ENCODE results near the gene ATF6B. TPM values are rescaled to one million over a fixed set of nuclear protein-coding genes. Genes with fewer than 3 reads are reported as not detected.

ATF6B gene
- total and polyA plus RNA-seq, 2 experiments from 2014 or later = 33.3 to 54.1 TPM

DNA sequence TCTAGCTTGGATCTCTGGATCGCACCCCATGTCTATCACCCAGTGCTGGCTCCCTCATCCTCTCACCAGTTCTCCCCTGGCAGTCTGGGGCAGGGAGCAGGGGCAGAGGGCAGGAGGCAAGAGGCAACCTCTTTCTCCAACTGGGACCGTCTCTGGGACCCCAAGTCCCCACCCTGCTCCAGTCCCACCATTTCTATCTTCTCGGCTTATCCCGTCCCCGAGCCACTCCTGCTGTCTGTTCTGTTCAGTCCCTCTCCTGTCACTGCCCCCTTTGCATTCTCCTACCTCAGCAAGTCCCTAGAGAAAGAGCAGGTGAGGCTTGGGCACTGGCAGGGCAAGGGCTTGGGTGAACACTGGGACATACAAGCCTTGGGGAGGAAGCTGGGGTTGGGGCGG lies 18.3 kb downstream of the ATF6B start:
- no peak overlapping the region for H3K4me3 ChIP-seq
- H3K9ac ChIP-seq = no peak overlapping the region
- DNase-seq = no peak
- H3K4me1 ChIP-seq (ENCODE audit: insufficient read depth) = peaks cover 56% of the 10 kb centered on the region
- no peaks in the 10 kb centered on the region for H3K27me3 ChIP-seq (replicated peaks; ENCODE audit: insufficient read depth)
- H4K20me1 ChIP-seq (ENCODE audit: insufficient read depth) = no peaks in the 10 kb centered on the region
- WGBS, 2 experiments (ENCODE audit: low coverage in 1 of 2, low lambda C conversion rate in 2 of 2, missing lambda C conversion rate in 2 of 2) = 21 to 27% methylated on average over 5 to 6 of the region's 6 CpGs
- no peaks in the 10 kb centered on the region for H3K9me3 ChIP-seq (ENCODE audit: low read depth)
- H3F3A ChIP-seq (ENCODE audit: insufficient read depth) = peaks cover 20% of the 10 kb centered on the region
- in situ Hi-C loops (cut with MboI) = no loop called here
- H2AFZ ChIP-seq = no peak overlapping the region
- no peaks in the 10 kb centered on the region for H3K9me2 ChIP-seq (ENCODE audit: insufficient read depth)
- no peaks in the 10 kb centered on the region for H3K79me2 ChIP-seq (ENCODE audit: insufficient read depth)
- H3K36me3 ChIP-seq (ENCODE audit: low read depth) = no peaks in the 10 kb centered on the region; the same call in 1 of the 2 replicates
- H3K27ac ChIP-seq = no peak overlapping the region
- TF ChIP-seq EZH2 (IDR thresholded peaks at IDR 0.05; ENCODE audit: insufficient read depth, poor library complexity, severe bottlenecking) (no peak), EZH2phosphoT487 (IDR thresholded peaks at IDR 0.05; ENCODE audit: insufficient read depth, low read depth) (no peak)
- peak overlapping the region; percentile 1 for H3K4me2 ChIP-seq (ENCODE audit: unreplicated experiment)

DNA sequence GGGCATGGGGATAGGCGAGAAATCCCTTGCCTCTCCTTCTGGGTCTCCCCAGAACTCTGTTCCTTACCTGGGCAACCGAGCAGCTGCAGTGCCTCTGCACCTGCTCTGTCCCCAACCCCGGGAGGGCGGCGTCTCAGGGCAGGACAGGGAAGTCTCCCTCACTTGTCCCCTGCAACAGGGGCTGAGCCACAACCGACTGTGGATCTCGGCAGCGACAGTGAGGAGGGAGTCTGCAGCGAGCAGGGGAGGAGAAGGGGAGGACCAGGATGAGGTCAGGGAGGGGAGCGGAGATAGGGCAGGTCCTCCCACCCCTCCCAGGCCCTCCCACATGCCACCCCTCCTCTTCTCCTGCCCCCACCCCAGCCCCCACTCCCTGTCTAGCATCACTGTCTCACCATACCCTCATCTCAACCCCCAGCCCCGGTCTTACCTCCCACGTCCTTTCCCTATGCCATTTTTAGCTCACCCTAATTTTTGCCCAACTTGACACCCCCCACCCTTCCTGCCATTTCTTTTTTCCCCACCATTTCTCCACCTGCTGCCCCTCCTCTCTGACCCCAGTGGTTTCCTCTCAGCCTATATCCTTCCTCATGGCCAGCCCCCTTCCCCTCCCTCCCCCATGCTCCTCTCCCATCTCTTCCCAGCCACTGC lies 18.8 kb downstream of the ATF6B start, which contains the start of gene TNXB:
Gene TNXB (minus strand): TSS at position 225 of the 651 bp plus-strand sequence. CDS start 11,140 bp downstream, outside the sequence.
- no peaks in the 10 kb centered on the region; the same call in 1 of the 2 replicates for H3K36me3 ChIP-seq (ENCODE audit: low read depth)
- WGBS, 2 experiments (ENCODE audit: low coverage in 1 of 2, low lambda C conversion rate in 2 of 2, missing lambda C conversion rate in 2 of 2) = 6 to 8% methylated on average over 8 to 12 of the region's 12 CpGs
- H3K4me2 ChIP-seq (ENCODE audit: unreplicated experiment) = peak within 1 kb of the TSS; percentile 81
- H4K20me1 ChIP-seq (ENCODE audit: insufficient read depth) = no peaks in the 10 kb centered on the region
- H3F3A ChIP-seq (ENCODE audit: insufficient read depth) = peaks cover 16% of the 10 kb centered on the region
- in situ Hi-C loops (cut with MboI) = no loop called here
- TF ChIP-seq EZH2 (IDR thresholded peaks at IDR 0.05; ENCODE audit: insufficient read depth, poor library complexity, severe bottlenecking) = no peak
- no peak for TF ChIP-seq EZH2phosphoT487 (IDR thresholded peaks at IDR 0.05; ENCODE audit: insufficient read depth, low read depth)
- peak within 1 kb of the TSS; percentile 64 for H3K4me3 ChIP-seq
- H3K9me3 ChIP-seq (ENCODE audit: low read depth) = no peaks in the 10 kb centered on the region
- H3K27me3 ChIP-seq (replicated peaks; ENCODE audit: insufficient read depth) = no peaks in the 10 kb centered on the region
- H3K4me1 ChIP-seq (ENCODE audit: insufficient read depth) = peaks cover 51% of the 10 kb centered on the region
- no peaks in the 10 kb centered on the region for H3K79me2 ChIP-seq (ENCODE audit: insufficient read depth)
- no peak for DNase-seq
- H3K27ac ChIP-seq = peak within 1 kb of the TSS; percentile 40
- H3K9me2 ChIP-seq (ENCODE audit: insufficient read depth) = no peaks in the 10 kb centered on the region
- H2AFZ ChIP-seq = no peak within 1 kb of the TSS
- H3K9ac ChIP-seq = peak within 1 kb of the TSS; percentile 71

DNA sequence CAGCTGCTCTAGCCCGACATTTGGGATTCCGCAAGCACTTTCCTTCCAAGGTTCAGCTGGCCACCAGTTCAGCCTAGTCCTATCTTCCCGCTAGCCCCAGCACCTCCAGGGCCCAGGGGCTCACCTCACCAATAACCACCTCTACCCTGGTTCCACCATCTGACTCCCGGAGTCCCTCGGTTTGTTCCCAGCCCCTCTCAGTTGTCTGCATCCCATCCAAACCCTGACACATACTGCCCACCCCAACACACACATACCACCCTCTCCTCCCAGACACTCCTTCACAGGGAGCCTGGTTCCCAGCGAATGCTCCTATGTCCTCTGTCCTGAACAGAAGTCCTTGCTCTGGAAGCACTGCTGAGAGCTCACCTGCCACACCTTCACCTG lies 19.3 kb downstream of the ATF6B start:
- 1 to 9% methylated on average over 6 of the region's 6 CpGs for WGBS, 2 experiments (ENCODE audit: low coverage in 1 of 2, low lambda C conversion rate in 2 of 2, missing lambda C conversion rate in 2 of 2)
- Histone ChIP-seq H3K27me3 (replicated peaks; ENCODE audit: insufficient read depth) (no peaks in the 10 kb centered on the region), H3K36me3 (ENCODE audit: low read depth) (no peaks in the 10 kb centered on the region; the same call in 1 of the 2 replicates), H3K9ac (peak overlapping the region; percentile 71), H3K79me2 (ENCODE audit: insufficient read depth) (no peaks in the 10 kb centered on the region), H3K9me3 (ENCODE audit: low read depth) (no peaks in the 10 kb centered on the region), H3K9me2 (ENCODE audit: insufficient read depth) (no peaks in the 10 kb centered on the region), H2AFZ (no peak overlapping the region), H3K4me2 (ENCODE audit: unreplicated experiment) (peak overlapping the region; percentile 81), H3K27ac (peak overlapping the region; percentile 30), H3K4me3 (peak overlapping the region; percentile 64), H3F3A (ENCODE audit: insufficient read depth) (peaks cover 13% of the 10 kb centered on the region), H4K20me1 (ENCODE audit: insufficient read depth) (no peaks in the 10 kb centered on the region), H3K4me1 (ENCODE audit: insufficient read depth) (peaks cover 48% of the 10 kb centered on the region)
- in situ Hi-C loops (cut with MboI) = no loop called here
- no peak for DNase-seq
- TF ChIP-seq EZH2 (IDR thresholded peaks at IDR 0.05; ENCODE audit: insufficient read depth, poor library complexity, severe bottlenecking) (no peak), EZH2phosphoT487 (IDR thresholded peaks at IDR 0.05; ENCODE audit: insufficient read depth, low read depth) (no peak)

DNA sequence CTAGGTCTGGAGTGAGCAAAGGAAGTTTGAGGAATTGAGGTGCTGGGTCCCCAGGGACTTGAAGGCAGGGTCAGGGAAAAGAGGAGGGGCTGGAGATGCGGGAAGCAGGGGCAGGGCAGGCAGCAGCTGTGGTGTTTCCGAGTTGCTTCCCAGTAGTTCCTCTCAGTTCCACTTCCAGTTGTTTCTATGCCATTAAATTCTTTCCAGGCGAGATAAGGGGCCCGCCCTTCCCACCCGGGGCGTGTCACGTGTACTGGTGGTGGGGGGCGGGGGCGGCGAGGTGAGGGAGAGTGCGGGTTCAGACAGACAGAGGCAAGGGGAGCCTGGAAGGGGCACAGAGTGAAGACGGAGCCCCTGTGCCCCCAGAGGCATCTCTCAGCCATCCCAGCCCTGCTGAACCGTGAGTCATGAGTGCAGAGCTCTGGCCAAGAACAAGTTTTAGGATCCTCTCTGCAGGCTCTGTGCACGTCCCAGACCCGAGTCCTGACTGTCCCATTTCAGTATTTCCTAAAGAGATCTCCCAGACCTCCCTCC lies 19.9 kb downstream of the ATF6B start:
- H3K9ac ChIP-seq = peak overlapping the region; percentile 71
- H3K36me3 ChIP-seq (ENCODE audit: low read depth) = no peaks in the 10 kb centered on the region; the same call in 1 of the 2 replicates
- TF ChIP-seq EZH2 (IDR thresholded peaks at IDR 0.05; ENCODE audit: insufficient read depth, poor library complexity, severe bottlenecking) = no peak
- no peak for TF ChIP-seq EZH2phosphoT487 (IDR thresholded peaks at IDR 0.05; ENCODE audit: insufficient read depth, low read depth)
- H3K4me1 ChIP-seq (ENCODE audit: insufficient read depth) = peaks cover 43% of the 10 kb centered on the region
- no peaks in the 10 kb centered on the region for H3K27me3 ChIP-seq (replicated peaks; ENCODE audit: insufficient read depth)
- in situ Hi-C loops (cut with MboI) = no loop called here
- no peaks in the 10 kb centered on the region for H4K20me1 ChIP-seq (ENCODE audit: insufficient read depth)
- peaks cover 8% of the 10 kb centered on the region for H3F3A ChIP-seq (ENCODE audit: insufficient read depth)
- H3K9me3 ChIP-seq (ENCODE audit: low read depth) = no peaks in the 10 kb centered on the region
- no peak overlapping the region for H2AFZ ChIP-seq
- H3K4me3 ChIP-seq = peak overlapping the region; percentile 64
- H3K9me2 ChIP-seq (ENCODE audit: insufficient read depth) = no peaks in the 10 kb centered on the region
- H3K27ac ChIP-seq = peak overlapping the region; percentile 40
- WGBS, 2 experiments (ENCODE audit: low coverage in 1 of 2, low lambda C conversion rate in 2 of 2, missing lambda C conversion rate in 2 of 2) = 1 to 3% methylated on average over 5 to 15 of the region's 15 CpGs
- no peaks in the 10 kb centered on the region for H3K79me2 ChIP-seq (ENCODE audit: insufficient read depth)
- H3K4me2 ChIP-seq (ENCODE audit: unreplicated experiment) = peak overlapping the region; percentile 81
- DNase-seq = peak; percentile 84

Data from GM23248 (cell line).